Activated T-cell treated with anti-CD3 and anti-CD28 coated beads for 1 hour (primary cell): ENCODE measurements around the gene TMC2.
"Not testable (repeated sequence)": the region's sequence is repeated elsewhere in the genome, so short reads cannot be mapped to it uniquely, and the experiment has no call there.

ENCODE experiments used
- DNase-seq: peaks from one replicate; pipeline ENCODE4 v3.0.0-alpha.2; 2020; ENCODE audit warnings: low read depth

TMC2 gene, protein sequence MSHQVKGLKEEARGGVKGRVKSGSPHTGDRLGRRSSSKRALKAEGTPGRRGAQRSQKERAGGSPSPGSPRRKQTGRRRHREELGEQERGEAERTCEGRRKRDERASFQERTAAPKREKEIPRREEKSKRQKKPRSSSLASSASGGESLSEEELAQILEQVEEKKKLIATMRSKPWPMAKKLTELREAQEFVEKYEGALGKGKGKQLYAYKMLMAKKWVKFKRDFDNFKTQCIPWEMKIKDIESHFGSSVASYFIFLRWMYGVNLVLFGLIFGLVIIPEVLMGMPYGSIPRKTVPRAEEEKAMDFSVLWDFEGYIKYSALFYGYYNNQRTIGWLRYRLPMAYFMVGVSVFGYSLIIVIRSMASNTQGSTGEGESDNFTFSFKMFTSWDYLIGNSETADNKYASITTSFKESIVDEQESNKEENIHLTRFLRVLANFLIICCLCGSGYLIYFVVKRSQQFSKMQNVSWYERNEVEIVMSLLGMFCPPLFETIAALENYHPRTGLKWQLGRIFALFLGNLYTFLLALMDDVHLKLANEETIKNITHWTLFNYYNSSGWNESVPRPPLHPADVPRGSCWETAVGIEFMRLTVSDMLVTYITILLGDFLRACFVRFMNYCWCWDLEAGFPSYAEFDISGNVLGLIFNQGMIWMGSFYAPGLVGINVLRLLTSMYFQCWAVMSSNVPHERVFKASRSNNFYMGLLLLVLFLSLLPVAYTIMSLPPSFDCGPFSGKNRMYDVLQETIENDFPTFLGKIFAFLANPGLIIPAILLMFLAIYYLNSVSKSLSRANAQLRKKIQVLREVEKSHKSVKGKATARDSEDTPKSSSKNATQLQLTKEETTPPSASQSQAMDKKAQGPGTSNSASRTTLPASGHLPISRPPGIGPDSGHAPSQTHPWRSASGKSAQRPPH

DNA sequence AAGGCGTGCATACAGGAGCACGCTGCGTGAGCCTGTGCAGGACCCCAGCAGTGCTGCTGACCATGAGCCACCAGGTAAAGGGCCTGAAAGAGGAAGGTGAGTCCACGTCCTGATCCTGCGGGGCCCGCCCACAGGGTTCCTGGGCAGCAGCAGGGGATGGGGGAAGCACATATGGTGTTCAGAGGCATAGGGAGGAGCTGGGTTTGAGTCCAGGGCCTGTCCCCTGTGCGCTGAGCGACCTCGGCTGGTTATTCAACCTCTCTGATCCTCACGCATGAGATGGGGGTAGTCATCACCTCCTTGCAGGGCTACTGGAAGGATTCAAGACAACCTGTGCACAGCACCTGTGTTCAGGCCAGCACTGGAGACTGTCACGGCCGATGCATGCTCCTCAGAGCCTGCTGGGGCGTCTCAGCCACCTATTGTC, at the start of gene TMC2:
TMC2 (plus strand) TSS at position 14 of the 427 bp plus-strand sequence; CDS start at position 63, 49 bp downstream.
- DNase-seq = no peak

DNA sequence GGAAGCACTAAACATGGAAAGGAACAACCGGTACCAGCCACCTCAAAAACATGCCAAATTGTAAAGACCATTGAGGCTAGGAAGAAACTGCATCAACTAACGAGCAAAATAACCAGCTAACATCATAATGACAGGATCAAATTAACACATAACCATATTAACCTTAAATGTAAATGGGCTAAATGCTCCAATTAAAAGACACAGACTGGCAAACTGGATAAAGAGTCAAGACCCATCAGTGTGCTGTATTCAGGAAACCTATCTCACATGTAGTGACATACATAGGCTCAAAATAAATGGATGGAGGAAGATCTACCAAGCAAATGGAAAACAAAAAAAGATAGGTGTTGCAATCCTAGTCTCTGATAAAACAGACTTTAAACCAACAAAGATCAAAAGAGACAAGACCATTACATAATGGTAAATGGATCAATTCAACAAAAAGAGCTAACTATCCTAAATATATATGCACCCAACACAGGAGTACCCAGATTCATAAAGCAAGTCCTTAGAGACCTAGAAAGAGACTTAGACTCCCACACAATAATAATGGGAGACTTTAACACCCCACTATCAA, 33.5 kb upstream of the TMC2 start:
- not testable (repeated sequence) for DNase-seq

DNA sequence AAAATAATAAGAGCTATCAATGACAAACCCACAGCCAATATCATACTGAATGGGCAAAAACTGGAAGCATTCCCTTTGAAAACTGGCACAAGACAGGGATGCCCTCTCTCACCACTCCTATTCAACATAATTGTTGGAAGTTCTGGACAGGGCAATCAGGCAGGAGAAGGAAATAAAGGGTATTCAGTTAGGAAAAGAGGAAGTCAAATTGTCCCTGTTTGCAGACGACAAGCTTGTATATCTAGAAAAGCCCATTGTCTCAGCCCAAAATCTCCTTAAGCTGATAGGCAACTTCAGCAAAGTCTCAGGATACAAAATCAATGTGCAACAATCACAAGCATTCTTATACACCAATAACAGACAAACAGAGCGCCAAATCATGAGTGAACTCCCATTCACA, 31.6 kb upstream of the TMC2 start:
- DNase-seq = not testable (repeated sequence)

DNA sequence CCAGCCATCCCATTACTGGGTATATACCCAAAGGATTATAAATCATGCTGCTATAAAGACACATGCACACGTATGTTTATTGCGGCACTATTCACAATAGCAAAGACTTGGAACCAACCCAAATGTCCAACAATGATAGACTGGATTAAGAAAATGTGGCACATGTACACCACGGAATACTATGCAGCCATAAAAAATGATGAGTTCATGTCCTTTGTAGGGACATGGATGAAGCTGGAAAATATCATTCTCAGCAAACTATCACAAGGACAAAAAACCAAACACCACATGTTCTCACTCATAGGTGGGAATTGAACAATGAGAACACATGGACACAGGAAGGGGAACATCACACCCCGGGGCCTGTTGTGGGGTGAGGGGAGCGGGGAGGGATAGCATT, 29.9 kb upstream of the TMC2 start:
- not testable (repeated sequence) for DNase-seq

DNA sequence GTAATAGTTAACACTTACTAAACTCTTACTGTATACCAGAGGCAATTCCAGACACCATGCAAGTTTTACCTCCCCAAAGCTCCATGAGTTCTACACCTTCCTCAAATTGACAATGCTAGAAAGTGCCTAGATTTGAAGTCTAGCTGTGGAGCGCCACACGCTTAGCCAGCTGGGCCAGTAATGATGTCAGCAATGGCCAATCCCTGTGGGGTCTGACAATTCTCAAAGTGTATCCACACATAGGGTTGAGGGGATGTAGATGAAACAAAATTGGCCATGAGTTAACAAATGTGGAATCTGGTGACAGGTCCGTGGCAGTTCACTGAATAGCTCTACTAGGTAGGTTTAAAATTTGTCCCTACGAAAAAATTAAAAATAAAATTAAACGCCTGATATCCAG, 28.9 kb upstream of the TMC2 start:
- no peak for DNase-seq

DNA sequence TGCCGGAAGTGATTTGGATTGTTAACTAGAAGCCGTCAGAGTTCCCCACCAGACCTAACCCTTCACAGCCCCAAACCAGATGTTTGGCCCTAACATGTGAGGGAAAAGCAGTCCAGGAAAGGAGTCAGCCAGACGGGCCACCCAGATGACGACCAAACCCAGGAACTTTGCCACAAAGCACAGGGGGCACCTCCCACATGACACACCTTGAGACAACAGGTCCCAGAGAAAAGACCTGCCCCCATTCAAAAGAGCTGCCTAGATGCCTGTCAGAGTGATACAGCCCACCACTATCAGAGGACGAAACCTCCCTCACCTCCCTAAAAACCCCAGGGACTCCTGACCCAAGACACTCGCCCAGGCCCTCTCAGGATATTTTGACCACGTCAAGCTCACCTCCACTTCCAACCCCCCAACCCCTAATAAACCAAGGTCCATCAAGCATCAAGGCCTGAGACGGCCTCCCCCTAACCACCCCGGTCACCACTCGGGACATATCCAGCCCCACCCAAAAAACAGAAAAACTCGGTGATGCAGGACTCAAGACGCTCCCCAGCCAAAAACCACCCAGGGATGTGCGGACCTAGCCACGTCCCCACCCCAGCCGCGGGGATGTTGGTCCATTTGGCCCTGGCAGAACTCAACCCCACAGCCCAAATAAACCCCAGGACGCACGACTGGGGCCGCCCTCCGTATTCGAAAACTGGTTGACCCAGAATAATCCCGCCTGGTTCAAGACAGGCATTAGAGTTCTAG, 28.3 kb upstream of the TMC2 start:
- no peak for DNase-seq

DNA sequence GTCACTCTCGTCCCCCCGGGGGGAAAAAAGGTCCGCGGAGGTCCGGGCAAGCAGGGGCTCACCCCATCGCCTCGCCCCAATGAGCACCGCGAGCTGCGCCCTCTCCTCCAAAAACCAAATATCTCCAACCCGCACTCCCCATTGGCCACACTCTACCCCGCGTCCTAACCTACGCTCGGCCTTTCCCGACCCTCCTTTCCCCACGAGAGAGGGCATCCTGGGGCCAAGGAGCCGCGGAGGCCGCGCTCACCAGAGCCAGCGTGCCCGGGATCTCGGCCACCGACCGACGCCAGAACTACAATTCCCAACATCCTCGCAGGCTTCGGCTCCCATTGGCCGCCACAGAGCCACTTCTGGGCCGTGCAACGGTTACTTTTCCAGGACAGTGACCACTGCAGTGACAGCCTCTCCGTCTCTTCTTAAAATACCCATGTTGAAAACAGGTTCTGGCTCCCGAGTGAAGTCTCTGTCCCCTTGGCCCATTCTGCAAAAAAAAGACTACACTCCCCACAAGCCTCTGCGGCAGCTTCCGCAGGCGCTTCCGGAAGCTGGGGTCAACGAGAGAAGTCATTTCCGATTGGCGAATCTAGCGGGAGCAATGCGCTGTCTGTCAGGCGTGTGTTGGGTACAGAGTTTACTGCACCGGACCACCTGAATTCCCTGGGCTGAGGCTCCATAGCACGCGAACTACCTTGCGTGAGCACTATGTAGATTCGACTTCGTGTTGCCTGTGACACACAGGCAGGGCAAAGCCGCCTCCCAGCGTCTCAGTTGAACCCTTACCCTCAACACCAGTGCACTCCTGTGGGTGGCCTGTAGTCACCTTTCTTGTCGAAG, 27.5 kb upstream of the TMC2 start, which contains the start of gene ZNF343:
ZNF343 (minus strand) TSS at position 285 of the 837 bp plus-strand sequence. CDS start 15,020 bp downstream, outside the sequence.
- peak; percentile 64 for DNase-seq

DNA sequence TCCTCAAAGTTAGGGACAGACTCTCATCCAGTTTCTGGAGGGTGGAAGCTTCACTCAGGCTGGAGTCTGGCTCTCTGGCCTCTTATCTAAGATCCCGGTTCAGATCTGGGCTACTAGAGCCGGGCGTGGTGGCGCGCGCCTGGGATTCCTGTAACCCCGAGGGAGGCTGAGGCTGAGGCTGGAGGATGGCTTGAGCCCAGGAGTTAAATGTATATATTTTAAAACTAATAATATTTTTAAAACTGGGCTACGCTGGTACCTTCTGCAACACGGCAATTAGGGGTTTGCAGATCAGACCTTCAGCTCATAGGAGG, 26.9 kb upstream of the TMC2 start:
- no peak for DNase-seq

DNA sequence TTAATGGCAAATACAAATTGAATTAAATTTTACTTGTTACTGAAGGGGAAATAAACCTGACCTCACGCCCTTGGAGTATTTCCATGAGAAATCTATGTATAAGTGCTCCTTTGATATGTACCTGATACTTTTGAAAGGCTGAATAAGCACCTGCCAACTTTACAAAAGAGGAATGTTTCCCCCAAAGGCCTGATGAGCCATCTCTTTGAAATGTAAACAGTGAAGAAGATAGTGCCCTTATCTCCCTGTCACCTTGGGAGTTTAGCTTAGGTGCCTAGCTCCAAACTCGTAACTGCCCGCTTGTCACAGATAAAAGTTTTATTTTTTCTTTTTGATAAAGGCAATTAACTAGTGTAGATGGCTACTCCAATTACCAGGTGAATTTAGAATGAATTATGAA, 26.6 kb upstream of the TMC2 start:
- no peak for DNase-seq

DNA sequence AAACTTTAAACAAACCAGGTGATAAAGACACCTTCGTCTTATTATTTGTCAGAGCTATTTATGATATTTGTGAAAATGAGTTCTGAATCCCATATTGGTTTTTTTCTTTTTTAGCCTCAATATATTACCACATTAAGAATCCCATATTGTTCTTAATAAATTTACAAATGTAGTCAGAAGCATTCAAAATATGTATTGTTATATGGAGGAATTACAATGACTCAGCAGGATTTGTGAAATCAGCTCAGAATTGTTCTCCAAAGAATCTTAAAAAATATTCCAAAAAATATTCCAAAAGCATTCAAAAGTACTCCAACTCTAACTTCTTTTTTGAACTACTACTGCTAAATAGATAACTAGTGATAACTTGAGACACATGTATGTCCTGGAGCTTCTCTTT, 21.2 kb upstream of the TMC2 start:
- no peak for DNase-seq

DNA sequence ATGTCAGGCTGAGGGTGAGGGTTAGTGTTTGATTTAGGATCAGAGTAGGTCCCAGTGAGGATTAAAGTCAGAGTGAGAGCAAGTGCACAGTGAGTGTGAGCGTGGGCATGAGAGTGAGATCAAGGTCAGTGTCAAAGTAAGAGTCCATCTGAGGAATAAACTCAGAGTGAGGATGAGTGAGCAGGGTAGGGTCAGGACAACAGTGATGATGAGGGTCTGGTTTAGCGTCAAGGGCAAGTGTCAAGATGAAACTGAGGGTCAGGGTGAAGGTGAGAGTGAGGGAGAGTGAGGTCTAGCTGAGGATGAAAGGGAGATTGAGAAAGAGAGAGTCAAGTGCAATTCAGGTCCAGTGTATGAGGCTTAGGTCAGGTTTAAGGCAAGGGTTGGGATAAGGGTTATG, 20.0 kb upstream of the TMC2 start:
- DNase-seq = no peak

DNA sequence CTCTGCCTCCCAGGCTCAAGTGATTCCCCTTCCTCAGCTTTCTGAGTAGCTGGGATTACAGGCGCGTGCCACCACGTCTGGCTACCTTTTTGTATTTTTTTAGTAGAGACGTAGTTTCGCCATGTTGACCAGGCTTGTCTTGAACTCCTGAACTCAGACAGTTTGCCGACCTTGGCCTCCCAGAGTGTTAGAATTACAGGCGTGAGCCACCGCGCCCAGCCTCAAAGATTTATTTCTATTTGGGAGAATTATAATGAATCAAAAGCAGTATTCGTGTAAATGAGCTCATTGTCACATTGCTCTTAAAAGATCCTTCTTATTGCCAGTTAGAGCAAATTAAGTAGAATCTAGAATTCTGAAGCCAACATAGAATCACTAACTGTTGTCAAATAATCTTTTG, 18.3 kb upstream of the TMC2 start:
- DNase-seq = no peak

DNA sequence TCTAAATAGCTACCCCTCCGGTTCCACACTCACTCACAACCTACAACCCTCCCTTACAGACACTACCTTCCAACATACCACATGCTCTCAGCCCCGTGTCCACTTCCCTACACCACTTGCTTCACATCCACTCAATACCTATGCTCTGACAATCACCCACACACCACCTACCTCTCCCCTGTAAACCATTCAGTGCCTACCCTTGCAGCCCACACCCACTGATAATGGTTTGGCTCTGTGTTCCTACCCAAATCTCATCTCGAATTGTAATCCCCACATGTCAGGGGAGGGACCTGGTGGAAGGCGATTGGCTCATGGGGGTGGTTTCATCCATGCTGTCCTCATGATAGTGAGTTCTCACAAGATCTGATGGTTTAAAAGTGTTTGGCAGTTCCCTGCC, 17.8 kb upstream of the TMC2 start:
- DNase-seq = no peak

DNA sequence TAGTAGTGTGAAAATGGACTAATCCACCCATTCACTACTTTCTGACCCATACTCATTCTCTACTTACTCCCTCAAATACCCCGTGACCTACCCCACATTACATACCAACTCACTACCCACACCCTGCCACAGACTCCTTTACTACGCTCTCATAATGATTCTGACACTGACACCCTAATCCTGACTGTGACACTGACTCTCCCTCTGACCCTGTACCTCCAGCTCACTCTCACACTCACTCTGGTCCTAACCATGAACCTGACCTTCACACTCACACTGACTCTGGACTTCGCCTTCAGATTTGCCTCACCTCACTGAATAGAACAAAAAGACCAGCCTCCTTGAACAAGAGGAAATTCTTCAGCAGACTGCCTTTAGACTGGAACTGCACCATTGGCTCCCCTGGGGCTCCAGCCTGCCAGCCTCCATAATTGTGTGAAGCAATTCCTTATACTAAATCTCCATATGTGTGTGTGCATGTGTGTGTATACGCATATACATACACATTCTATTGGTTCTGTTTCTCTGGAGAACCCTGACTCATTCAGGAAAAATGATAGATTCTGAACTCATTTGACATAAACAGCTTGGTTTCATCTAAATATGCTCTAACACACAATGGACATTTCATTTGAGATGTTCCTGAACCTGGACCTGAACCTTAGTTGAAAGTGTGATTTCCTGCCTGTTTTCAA, 17.1 kb upstream of the TMC2 start:
- no peak for DNase-seq

DNA sequence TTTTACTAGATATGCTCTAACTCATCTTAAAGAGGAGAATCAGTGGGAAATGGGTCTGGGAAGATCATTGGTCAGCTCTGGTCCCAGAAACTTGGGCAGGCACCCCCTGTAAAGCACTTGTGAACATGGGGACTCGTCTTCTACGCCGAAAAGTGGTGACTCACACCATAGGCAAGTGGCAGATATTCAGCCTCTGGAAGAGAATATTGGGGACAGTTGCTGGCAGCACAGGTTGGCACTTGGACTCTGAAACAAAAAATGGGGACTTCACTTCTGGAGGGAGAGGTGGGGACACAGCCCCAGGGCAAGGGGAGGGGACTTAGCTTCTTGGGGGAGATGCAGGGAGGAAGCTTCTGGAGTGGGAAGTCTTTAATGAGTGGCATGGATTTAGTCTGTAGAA, 15.8 kb upstream of the TMC2 start:
- no peak for DNase-seq

DNA sequence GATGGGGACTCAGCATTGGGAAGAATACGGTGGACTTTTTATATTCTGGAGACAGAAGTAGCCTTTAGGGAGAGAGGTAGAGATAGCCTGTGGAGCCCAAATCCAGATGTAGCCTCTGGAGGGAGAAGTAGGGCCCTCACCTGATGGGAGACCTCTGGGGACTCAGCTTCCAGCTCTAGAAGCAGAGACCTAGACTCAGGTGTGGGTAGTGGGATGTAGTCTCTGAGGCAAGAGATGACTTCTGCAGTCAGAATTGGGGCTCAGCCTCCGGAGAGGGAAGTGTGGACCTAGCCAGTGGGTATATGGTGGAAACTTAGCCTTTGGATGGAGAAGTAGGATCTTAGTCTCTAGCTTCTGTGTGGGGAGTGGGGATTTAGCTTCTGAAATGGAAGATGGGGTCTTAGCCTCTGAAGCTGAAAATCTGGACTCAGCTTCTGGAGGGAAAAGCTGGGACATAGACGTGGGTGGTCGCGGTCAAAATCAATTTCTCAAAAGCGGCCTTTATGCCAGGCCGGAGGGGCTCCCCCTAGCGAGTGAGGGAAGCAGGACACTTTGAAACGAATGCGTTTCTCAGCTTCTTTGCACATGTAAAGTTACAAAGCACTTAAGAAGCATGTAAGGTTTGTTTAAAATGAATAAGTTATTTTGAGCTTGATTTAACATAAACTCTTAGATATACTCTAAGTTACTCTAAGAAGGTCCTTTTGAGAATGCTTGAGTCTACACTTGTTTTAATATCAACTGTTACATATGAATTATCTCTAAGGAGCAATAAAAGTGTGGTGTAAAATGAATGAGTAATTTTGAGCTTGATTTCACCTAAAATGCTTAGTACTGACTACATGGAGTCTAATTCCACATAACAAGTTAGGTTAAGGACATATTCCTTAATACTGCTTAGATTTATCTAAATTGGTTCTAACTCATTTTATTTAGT, 14.7 kb upstream of the TMC2 start:
- peak; percentile 53 for DNase-seq

DNA sequence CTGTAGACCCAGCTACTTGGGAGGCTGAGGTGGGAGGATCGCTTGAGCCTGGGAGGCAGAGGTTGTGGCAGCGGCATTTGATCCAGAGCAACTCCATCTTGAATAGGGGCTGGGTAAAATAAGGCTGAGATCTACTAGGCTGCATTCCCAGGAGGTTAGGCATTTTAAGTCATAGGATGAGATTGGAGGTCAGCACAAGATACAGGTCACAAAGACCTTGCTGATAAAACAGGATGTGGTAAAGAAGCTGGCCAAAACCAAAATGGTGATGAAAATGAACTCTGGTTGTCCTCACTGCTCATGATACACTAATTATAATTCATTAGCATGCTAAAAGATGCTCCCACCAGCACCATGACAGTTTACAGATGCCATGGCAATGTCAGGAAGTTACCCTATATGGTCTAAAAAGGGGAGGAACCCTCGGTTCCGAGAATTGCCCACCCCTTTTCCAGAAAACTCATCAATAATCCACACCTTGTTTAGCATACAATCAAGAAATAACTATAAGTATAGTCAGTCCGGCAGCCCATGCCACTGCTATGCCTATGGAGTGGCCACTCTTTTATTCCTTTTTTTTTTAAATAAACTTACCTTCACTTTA, 13.4 kb upstream of the TMC2 start:
- not testable (repeated sequence) for DNase-seq

DNA sequence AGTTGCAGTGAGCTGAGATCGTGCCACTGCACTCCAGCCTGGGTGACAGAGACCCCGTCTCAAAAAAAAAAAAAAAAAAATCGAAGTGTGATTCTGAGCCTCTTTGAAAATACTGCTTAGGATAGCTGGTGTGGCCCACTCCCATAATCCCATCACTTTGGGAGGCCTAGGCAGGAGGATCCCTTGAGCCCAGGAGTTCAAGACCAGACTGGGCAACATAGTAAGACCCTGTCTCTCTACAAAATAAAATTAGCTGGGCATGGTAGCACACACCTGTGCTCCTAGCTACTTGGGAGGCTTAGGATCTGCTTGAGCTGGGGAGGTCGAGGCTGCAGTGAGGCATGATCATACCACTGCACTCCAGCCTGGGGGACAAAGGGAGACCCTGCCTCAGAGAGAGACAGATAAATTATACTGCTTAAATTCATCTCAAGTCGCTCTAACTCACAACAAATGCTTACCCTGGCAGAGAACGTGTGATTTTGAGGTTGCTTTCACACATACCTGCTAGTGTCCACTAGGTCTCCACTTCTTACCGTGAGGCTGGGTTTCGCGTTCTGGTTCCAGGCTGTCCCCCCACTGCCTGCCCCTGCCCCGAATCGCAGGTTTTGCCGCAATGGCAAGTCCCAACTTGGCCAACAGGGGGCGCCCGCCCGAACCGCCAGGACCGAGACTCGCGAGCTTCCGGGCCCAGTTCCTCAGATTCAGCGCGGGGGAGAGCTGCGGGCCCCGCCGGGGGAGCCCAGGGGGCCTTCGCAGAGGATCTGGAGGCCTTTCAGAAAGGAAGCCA, 12.3 kb upstream of the TMC2 start:
- peak; percentile 92 for DNase-seq
